ENCODE results near the gene FBXL3.

The FBXL3 gene, protein sequence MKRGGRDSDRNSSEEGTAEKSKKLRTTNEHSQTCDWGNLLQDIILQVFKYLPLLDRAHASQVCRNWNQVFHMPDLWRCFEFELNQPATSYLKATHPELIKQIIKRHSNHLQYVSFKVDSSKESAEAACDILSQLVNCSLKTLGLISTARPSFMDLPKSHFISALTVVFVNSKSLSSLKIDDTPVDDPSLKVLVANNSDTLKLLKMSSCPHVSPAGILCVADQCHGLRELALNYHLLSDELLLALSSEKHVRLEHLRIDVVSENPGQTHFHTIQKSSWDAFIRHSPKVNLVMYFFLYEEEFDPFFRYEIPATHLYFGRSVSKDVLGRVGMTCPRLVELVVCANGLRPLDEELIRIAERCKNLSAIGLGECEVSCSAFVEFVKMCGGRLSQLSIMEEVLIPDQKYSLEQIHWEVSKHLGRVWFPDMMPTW

DNA sequence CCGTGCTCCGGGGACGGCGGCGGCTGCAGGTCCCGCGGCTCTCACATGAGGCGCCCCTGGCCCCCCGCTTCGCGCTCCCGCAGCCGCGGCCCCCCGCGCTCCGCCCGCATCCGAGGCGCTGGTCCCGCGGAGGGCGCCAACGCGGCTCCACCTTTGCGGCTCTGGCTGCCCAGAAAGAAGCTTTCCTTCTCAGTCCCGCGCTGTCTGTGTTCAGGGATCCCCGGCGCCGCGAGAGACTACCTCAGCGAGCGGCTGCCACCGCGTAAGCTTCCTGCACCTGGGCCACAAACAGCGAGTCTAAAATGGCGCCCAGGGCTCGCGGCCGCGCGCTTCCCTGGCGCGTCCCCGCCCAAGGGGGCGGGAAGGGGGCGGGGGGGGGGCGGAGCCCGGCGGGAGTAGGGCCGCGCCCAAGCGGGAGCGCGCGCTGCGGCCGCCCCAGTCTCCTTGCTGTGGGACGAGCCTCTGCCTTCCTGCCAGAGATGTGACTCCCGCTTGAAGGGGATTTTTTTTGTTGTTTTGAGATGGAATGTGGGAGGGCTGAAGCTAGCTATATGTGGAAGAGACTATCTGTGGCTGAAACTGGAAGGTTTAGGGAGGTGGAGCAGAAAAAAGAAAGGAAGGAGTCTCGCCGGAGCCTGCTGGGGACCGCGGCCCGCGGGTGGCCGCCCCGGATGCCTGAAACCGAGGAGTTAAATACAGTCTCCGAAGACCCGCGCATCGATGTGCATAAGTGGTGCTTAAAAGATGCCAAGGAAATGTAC lies at the start of gene FBXL3:
FBXL3 (minus strand) TSS at position 299 of the 761 bp plus-strand sequence. CDS start 5,299 bp downstream, outside the sequence.
- DNase-seq (ENCODE audit: low spot score), result peak; percentile 96

DNA sequence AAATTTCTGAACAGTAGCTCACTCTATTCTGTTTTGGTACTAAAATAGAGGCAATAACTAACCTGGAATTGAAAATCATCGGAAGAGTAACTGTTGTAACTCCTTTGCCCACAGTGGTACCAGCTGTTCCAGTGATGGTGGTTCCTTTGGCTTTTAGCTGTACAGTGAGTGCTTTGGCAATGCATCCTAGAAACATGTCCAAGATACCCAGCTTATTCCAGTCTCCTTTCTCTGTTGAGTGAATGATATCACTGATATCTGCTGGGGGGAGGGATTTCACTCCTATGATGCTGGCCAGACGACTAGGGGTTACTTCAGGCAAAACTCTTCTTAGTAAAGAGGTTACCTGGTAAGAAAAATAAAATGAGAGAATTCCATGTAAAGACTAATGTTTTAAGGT lies 40.6 kb upstream of the FBXL3 start:
- DNase-seq (ENCODE audit: low spot score), result no peak

DNA sequence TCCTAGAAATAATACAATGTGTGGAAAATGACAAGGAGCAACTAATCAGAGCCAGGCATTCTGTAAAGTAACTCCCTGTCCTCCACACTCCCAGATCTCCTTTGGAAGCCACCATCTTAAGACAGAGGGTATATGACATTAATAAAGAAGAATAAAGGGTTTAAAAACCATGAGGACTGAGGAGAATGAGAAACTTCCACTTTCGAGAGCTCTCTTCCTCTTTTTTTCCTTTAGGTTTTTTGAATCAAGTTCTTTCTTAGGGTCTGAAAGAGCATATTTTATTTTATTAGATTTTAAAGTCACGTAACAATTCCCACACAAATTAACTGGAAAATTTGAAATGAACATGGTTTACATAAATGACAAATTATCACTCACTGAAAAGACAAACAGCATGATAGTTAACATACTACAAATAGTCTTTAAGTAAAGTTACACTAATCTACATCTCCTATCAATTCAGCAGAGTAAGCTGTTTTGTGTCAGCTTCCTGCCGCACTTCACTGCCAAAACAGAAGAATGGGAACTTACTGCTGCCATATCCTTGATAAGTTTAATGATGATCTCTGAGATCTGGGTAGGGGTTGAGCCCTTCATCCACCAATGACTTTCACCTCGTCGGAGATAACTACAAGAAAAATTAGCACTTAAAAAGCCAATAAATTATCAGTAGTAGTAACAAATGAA lies 38.6 kb upstream of the FBXL3 start:
- no peak for DNase-seq (ENCODE audit: low spot score)

DNA sequence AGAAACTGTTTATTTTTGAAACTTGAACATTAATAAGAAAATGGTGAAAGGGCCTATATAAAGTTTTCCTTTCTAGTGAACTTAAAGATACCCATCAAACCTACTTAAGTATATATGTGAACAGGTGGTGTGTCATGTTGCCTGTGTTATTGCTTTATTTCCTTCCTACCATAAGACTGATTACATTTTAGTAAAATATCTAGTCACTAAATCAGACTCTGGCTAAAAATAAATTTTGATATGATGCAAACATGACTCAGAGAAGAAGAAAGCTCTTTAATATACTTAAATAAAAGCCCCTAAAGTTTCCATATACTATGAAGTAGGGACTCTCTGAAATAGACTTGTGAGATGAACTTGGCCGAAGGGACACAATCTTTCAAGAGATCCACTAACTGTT lies 35.1 kb upstream of the FBXL3 start:
- DNase-seq (ENCODE audit: low spot score), result no peak

DNA sequence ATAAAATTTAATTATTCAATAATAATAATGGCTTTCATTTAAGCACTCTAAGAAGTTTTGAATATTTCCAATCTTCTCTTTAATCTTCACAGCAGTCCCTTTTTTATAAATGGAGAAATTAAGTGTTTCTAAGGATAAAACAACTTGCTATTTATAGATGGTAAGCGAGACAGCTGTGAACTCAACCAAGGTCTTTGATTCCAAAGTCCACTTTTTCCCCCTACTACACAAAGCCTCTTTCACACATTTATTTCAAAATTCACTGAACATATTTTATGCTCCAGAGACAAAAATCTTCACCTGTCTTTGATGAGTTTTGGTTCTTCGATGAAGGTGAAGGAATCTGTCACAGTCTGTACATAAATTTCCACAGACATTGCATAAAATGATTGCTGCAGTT lies 34.4 kb upstream of the FBXL3 start:
- no peak for DNase-seq (ENCODE audit: low spot score)

DNA sequence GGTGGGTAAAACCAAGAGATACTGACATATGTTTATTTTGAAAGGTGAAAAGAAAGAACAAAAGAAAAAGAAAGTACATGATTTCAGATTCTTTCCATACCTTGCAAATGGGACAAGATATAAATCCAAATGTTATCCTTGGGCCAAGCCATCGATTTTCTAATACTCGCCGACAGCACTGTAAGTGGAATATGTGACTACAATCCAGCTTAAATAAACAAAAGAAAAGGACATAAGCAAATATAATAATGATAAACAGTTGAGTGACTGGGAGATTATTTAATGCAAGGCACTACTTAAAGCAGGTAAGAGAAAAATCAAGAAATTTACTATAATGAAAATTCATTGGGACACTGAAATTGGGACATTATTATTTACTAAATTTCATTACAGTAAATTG lies 29.9 kb upstream of the FBXL3 start:
- DNase-seq (ENCODE audit: low spot score), result no peak

DNA sequence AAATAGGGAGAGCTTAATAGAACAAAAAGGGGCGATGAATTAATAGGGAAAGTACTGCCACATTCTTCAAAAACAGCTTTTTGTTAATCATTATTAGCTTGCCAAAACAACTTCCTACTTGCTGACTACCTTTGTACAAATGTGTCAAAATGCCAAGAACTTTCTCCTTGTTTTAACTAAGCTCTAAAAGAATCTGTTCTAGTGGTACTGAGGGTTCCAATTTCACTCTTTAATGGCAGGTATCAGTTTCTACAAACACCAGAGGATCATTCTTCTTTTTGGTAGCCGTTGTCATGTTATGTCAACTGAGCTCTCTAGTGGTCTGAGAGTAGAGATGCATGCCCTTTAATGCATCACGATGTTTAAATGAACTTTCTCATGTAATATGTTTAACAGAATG lies 29.4 kb upstream of the FBXL3 start:
- DNase-seq (ENCODE audit: low spot score), result no peak

DNA sequence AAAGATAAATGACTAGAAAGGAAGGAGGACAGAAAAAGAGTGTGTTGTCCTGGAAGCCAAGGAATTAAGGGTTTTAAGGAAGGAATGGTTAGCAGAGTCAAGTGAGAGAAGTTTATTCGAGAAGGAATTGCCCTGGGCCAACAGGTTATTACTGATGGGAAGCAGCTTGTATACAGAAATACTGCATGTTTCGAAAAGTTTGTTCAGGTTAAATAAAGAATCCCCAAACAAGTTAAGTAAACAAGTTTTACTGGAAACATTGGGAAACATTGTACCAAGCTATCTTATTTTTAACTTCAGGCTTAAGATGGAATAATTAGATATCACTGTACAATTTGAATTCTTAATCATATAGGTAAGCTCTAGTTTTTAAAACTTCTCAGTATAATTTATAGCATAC lies 28.2 kb upstream of the FBXL3 start:
- no peak for DNase-seq (ENCODE audit: low spot score)

DNA sequence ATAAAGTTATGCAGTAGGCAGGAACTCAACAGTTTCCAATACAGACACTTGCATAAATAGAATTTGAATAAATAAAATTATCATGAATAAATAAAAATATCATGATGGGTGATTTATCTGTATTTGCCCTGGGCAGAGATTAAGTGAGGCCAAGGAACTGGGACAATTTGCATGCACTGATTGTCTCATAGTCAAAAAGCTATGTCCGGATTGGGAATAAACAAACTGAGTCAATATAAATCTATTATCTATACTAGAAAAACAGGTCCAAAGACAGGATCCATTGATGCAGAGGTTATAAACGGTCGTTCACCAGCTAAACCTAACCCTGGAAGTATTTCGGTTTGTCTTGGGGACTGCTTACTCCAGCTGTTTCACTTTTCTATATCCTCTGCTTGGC lies 26.2 kb upstream of the FBXL3 start:
- no peak for DNase-seq (ENCODE audit: low spot score)

DNA sequence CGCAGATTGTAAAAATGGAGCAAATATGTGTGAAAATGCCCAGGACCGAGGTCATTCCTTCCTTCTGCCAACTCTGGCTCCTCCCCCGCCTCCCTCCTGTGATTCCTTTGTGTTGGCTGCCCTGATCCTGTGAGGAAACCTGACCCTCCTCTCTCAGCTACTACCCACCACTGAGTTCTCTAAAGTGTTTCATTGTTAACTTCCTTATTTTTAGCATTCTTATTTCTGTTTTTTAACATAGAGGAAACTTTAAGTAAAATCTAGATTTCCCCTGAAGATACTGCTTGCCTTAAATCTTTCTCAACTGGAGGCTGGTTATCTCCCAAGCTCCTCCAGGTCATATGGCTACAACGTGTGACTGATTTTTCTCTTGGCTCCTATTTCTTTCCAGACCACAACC lies 21.7 kb upstream of the FBXL3 start:
- no peak for DNase-seq (ENCODE audit: low spot score)

DNA sequence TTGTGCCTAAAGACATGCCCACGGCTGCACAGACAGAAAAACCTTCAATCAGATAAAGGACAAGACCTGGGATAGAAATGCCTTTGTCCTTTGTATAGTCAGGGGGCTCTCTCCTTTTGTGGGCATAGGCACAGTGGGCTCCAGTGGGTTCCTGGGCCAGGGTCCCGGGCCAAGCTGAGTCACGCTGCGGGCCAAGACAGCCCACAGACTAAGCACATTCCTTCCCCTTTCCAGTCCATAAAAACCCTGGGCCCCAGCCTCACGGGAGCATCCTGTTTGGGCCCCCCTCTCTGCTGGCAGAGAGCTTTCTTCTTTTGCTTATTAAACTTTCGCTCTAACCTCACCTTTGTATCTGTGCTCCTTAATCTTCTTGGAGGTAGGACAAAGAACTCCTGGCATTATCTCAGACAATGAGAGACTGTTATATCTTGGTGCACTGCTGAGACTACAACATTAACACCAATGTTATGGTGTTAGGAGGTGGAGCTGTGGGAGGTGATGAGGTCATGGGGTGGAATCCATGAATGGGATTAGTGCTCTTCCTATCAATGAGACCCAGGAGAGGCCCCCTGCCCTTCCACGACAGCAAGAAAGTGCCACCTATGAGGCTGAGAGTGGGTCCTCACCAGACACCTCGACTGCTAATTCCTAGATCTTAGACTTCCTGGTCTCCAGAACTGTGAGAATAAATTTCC lies 20.8 kb upstream of the FBXL3 start:
- DNase-seq (ENCODE audit: low spot score), result no peak

DNA sequence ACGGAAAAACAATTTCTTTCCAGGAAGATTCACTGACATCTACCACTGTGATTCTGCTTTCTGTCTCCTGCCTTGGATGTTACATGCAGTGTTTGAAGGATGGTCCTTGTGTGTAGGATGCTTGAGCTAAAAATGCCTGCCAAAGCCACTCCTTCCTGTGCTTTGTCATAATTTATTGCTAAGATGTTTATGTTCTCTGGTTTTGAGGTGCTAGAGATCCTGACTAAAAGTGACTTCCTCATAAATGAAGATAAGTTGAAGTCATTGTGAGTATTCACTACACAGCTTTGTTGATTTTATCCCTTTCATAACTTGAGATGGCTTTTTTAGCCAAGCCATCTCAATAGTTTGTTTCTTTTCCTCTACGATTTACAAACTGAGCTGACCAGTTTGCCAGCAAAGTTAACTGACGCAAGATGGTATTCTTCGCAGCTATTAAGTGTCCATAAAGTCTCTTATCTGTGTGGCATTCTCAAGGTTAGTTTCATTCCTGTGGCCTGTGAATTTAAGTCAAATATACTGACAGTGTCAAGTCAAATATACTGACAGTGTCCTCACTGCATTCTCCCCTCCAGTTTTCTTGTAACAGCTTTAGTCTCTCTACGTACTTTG lies 15.7 kb upstream of the FBXL3 start:
- DNase-seq (ENCODE audit: low spot score), result no peak

DNA sequence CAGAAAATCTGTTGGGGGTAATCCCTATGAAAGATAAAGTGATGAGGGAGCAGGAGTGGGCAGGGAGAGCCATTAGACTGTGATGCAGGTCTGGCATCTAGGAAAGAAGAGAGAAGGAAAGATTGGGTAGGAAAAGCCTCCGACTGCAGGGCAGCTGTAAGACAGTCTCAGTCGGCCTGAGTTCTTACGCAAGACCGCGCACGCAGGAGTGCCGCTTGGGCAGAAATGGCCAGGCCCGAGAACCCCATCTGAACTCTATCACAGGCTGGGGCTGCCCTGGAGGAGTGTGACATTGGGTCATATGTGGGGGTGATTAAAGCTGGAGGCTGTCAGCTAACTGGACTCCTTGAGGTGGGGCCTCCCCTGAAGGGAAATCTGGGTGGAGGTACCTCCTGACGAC lies 13.9 kb upstream of the FBXL3 start:
- no peak for DNase-seq (ENCODE audit: low spot score)

DNA sequence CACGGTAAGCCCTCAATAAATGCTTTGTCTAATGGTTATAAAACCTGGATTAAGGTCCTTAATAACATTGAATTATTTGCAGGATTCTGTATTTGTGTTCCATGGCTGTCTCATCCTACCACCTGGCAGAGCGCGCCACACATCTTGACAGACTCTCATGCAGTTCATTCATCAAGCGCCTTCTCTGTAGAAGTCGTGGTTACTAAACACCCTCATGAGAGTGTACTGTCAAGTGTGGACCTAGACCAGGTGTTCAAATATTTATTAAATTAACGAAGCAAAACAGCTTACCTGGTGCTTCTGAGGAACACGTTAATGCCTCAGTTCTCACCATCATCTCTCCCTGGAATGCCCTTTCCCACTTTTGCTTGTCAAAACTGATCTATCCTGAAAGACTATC lies 13.1 kb upstream of the FBXL3 start:
- DNase-seq (ENCODE audit: low spot score), result no peak

DNA sequence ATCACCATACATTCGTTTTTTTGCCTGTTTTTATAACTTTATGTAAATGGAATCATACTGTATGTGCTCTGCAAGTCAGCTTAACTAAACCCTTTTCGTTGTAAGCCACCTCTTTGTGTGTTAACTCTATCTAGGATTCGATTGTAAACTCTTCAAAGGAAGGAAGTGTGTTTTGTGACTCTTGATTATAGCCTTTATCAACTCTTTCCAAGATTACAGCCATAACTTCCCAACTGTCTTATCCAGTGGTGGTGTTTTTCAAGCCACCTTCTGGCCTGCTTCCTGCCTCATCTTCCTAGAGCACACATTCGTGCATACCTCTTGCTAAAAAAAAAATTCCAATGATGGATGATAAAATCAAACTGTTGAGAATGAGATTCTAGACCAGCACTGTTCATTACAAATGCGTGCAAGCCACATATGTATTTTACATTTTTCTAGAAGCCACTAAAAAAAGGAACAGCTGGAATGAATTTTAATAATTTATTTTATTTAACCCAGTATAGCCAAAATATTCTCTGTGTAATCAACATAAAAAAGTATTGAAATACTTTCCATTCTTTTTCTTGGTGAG lies 12.0 kb upstream of the FBXL3 start:
- no peak for DNase-seq (ENCODE audit: low spot score)

DNA sequence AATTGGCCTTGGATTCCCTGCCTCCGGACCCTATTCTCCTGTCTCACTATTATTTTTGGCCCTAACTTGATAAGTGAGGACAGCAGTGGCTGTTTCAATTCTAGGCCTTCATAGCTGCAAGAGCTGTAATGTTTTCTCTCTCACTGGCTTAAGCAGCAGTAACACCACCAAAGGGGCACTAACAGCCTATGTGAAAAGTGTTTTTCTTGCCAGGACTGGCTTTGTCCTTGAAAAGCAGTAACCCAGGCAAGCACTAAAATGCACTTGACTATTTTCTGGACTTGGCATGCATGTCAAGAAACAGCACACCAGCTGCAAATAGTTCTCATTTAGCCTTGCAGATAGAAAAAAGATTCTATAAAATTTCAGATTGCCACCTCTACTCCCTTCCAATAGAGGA lies 9.3 kb upstream of the FBXL3 start:
- DNase-seq (ENCODE audit: low spot score), result no peak

DNA sequence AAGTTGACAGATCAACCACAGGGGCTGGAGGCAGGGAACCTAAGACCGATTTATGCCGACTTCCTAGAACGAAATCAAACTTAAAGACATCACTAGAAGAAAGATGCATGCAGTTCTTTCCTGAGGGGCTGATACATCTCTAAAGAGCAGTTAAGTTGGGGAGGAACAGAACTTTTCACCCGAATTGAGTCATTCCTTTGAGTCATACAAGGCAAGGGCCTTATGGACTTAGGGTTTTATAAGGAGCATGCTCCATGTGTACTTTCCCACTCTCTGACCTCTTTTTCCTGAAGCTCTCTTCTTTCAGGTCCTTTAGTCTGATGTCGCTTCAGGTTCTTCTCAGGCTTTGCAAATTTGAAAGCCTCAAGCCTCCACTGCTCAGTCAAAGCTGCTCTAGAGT lies 7.9 kb upstream of the FBXL3 start:
- DNase-seq (ENCODE audit: low spot score), result peak; percentile 45

DNA sequence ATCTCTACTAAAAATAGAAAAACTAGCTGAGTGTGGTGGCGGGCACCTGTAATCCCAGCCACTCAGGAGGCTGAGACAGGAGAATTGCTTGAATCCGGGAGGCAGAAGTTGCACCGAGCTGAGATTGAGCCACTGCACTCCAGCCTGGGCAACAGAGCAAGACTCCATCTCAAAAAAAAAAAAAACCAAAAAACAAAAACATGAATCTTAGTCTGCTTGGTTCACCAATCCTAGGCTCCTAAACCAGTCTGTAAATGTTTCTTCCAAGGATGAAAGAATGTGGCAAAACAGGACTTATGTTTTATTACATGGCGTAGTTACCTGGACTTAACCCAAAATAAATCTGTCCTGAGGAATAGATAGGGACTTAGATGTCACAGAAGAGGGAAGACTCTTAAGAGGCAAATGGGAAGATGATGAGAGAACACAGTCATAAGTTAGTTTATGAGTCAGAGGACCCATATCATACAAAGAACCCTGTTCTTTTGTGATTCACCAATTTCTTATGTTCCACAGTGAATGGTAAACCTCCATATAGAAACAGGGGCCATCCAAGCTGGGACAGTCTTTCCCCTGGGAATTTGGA lies 6.9 kb upstream of the FBXL3 start:
- DNase-seq (ENCODE audit: low spot score), result no peak

DNA sequence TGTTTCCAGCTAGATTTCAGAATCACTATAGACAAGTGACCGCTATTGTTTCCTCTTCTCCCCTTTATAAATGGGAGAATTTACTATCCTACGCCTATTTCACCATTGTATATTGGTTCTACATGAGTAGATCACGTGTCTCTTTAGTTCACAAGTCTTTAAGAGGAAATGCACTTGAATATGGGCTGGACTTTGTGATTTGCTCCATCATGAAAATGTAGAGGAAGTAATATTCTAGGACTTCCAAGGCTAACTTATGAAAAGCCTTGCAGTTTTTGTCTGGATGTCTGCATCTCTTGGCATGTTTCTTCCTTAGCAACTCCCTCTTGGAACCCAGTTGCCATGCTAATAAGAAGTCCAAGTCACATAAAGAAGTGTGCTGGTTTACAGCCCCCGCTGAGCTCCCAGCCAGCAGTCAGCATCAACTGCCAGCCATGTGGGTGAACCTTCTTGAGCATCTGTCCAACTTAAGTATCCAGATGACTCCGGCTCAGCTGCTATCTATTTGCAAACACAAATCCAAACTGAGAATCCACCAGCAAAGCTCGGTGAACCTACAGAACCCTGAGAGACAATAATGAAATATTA lies 4.8 kb upstream of the FBXL3 start:
- no peak for DNase-seq (ENCODE audit: low spot score)

DNA sequence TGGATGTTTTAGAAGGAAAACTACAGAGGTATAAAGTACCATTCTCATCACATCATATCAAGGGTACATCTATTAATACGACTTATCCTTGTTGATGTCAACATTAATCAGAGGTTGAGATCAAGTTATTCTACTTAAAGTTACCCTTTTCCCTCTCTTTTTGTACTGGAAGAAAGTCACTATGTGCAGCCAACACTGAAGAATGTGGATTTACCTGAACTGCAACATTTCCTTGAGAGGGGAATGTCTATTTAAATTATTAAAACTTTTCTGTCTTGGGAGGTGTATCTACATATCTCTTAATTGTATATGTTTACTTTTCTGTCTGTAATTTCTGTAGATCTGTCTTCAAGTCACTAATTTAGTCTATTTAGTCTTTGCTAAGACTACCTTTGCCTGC lies 2.5 kb upstream of the FBXL3 start:
- no peak for DNase-seq (ENCODE audit: low spot score)

DNA sequence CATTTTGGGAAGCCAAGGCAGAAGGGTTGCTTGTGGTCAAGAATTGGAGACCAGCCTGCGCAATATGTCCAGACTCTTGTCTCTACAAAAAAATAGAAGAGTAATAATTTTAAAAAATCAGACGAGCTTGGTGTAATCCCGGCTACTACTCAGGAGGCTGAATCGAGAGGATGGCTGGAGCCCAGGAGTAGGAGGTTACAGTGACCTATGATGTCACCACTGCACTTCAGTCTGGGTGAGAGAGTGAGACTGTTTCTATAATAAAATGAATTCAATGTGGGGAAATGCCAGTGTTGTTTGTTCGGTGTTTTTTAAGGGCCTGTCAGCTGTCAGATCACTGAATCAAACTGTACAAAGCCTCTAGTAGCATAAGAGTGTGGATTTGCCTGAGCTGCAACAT lies 1.2 kb upstream of the FBXL3 start:
- no peak for DNase-seq (ENCODE audit: low spot score)
